Liver (tissue), 9 donors: ENCODE results near the gene NCR1. TPM values are rescaled to one million over a fixed set of nuclear protein-coding genes. Genes with fewer than 3 reads are reported as not detected.
"Not testable (repeated sequence)": the region's sequence is repeated elsewhere in the genome, so short reads cannot be mapped to it uniquely, and the experiment has no call there.

Source experiments
- DNase-seq: peaks from one replicate; pipeline ENCODE4 v3.0.0-alpha.2; 2017; ENCODE audit warnings: low spot score
- H3K27ac ChIP-seq, 2 donors: one replicate each; pipeline ENCODE4 v1.7.0; 2013; ENCODE audit warnings: inconsistent platforms in 2 of 2, low read length in 2 of 2, control low read depth in 1 of 2, low read depth in 1 of 2, mild to moderate bottlenecking in 1 of 2
- H3K27me3 ChIP-seq, 4 donors: one replicate each; pipeline versions ENCODE4 v1.6.1 to v1.7.0; 2013; ENCODE audit warnings: low read length in 3 of 4, inconsistent platforms in 1 of 4, mild to moderate bottlenecking in 1 of 4, moderate library complexity in 1 of 4; ENCODE audit not compliant: control insufficient read depth in 4 of 4, insufficient read depth in 4 of 4
- H3K36me3 ChIP-seq, 4 donors: one replicate each; pipeline versions ENCODE4 v1.6.1 to v1.7.0; 2013; ENCODE audit warnings: low read length in 3 of 4, mild to moderate bottlenecking in 3 of 4, low read depth in 1 of 4, moderate library complexity in 1 of 4; ENCODE audit not compliant: control insufficient read depth in 4 of 4, insufficient read depth in 3 of 4
- H3K4me1 ChIP-seq, 4 donors: one replicate each; pipeline versions ENCODE4 v1.6.1 to v1.7.0; 2013; ENCODE audit warnings: low read length in 3 of 4, mild to moderate bottlenecking in 3 of 4, moderate library complexity in 1 of 4; ENCODE audit not compliant: control insufficient read depth in 4 of 4, insufficient read depth in 4 of 4
- H3K4me3 ChIP-seq, 3 donors: one replicate each; pipeline versions ENCODE4 v1.6.1 to v1.7.0; 2013; ENCODE audit warnings: low read length in 3 of 3, control low read depth in 1 of 3, low read depth in 1 of 3, mild to moderate bottlenecking in 1 of 3
- H3K9ac ChIP-seq, 2 donors: one replicate each; pipeline ENCODE4 v1.7.0; 2013; ENCODE audit warnings: low read length in 2 of 2, mild to moderate bottlenecking in 2 of 2, moderate library complexity in 2 of 2, control low read depth in 1 of 2, low read depth in 1 of 2
- H3K9me3 ChIP-seq, 4 donors: one replicate each; pipeline versions ENCODE4 v1.6.1 to v1.7.0; 2013; ENCODE audit warnings: low read length in 3 of 4; ENCODE audit not compliant: control insufficient read depth in 4 of 4
- ATF3 ChIP-seq: IDR thresholded peaks from 2 replicates; pipeline ENCODE4 v1.6.1; 2016; ENCODE audit warnings: antibody characterized with exemption
- EGR1 ChIP-seq, 2 donors: IDR thresholded peaks; 2 replicates each; pipeline ENCODE4 v1.6.1; 2016 to 2018; ENCODE audit warnings: antibody characterized with exemption in 2 of 2, low read depth in 2 of 2
- FOXA1 ChIP-seq: IDR thresholded peaks from 2 replicates; pipeline ENCODE4 v1.6.1; 2016; ENCODE audit warnings: antibody characterized with exemption
- FOXA2 ChIP-seq: IDR thresholded peaks from 2 replicates; pipeline ENCODE4 v1.6.1; 2016; ENCODE audit warnings: antibody characterized with exemption
- GABPA ChIP-seq, 2 donors: IDR thresholded peaks in 1 of 2; conservative IDR thresholded peaks in 1 of 2; 2 replicates each; pipeline ENCODE4 v1.6.1; 2016; ENCODE audit warnings: antibody characterized with exemption in 2 of 2, mild to moderate bottlenecking in 1 of 2, moderate library complexity in 1 of 2
- HNF4A ChIP-seq, 2 donors: conservative IDR thresholded peaks; 2 replicates each; pipeline ENCODE4 v1.6.1; 2016; ENCODE audit warnings: antibody characterized with exemption in 2 of 2, mild to moderate bottlenecking in 2 of 2
- JUND ChIP-seq, 2 donors: IDR thresholded peaks; 2 replicates each; pipeline ENCODE4 v1.6.1; 2016; ENCODE audit warnings: antibody characterized with exemption in 2 of 2
- NR2F2 ChIP-seq: IDR thresholded peaks from 2 replicates; pipeline ENCODE4 v1.6.1; 2016; ENCODE audit warnings: antibody characterized with exemption
- RAD21 ChIP-seq, 2 donors: IDR thresholded peaks; 2 replicates each; pipeline ENCODE4 v1.6.1; 2016; ENCODE audit warnings: antibody characterized with exemption in 2 of 2, mild to moderate bottlenecking in 2 of 2
- REST ChIP-seq: IDR thresholded peaks from 2 replicates; pipeline ENCODE4 v1.6.1; 2016; ENCODE audit warnings: antibody characterized with exemption, mild to moderate bottlenecking
- RXRA ChIP-seq, 2 donors: IDR thresholded peaks; 2 replicates each; pipeline ENCODE4 v1.6.1; 2017 to 2018; ENCODE audit warnings: antibody characterized with exemption in 2 of 2, mild to moderate bottlenecking in 1 of 2
- SP1 ChIP-seq: IDR thresholded peaks from 2 replicates; pipeline ENCODE4 v1.6.1; 2018; ENCODE audit warnings: antibody characterized with exemption, mild to moderate bottlenecking
- TAF1 ChIP-seq: conservative IDR thresholded peaks from 2 replicates; pipeline ENCODE4 v1.6.1; 2016; ENCODE audit warnings: antibody characterized with exemption, mild to moderate bottlenecking
- YY1 ChIP-seq: IDR thresholded peaks from 2 replicates; pipeline ENCODE4 v1.6.1; 2016; ENCODE audit warnings: antibody characterized with exemption, mild to moderate bottlenecking
- WGBS: extraction: QIAGEN DNeasy Blood & Tissue Kit; methylation state at CpG from one replicate; pipeline ENCODE4 v1.1.7; 2013; 5-methylcytosine and 5-hydroxymethylcytosine counted together
- polyA plus RNA-seq, 2 donors: library from polyadenylated mRNA; stranded (reverse) in 1 of 2; unstranded in 1 of 2; fragments of 200-250 nt in 1 of 2; fragments of >200 nt in 1 of 2; fragmentation: Nextera tagmentation in 1 of 2; extraction: Ambion mirVana in 1 of 2; gene quantifications; one replicate each; pipeline versions ENCODE4 v1.2.1 to v1.2.3, GENCODE V29; 2013 to 2015
- total RNA-seq, 2 donors: library from RNA; depleted of rRNA; stranded (reverse); fragments of >200 nt; gene quantifications; one replicate each; pipeline ENCODE4 v1.2.3, GENCODE V29; 2014
- TF ChIP-seq, protein P1 (sequence below): IDR thresholded peaks from 2 replicates; pipeline ENCODE4 v1.6.1; 2016; ENCODE audit warnings: antibody characterized with exemption
- TF ChIP-seq, protein P2 (sequence below): IDR thresholded peaks from 2 replicates; pipeline ENCODE4 v1.6.1; 2016; ENCODE audit warnings: antibody characterized with exemption
- donor health status: healthy.
- donor health status: healthy.
- donor health status: healthy.
- donor health status: healthy.
- donor health status: healthy.

NCR1 gene
- total and polyA plus RNA-seq, 4 donors = 0.37 to 1.8 (median 0.91) TPM

GRCh38 chr19:54919646-54920563, 14.0 kb downstream of the NCR1 start:
- not testable (repeated sequence) for DNase-seq, H3K36me3 ChIP-seq, H3K27me3 ChIP-seq, H3K4me3 ChIP-seq, H3K4me1 ChIP-seq, H3K9ac ChIP-seq, H3K9me3 ChIP-seq, H3K27ac ChIP-seq
- peak in 1 of 2 donors; percentile 37 for TF ChIP-seq RAD21 (IDR thresholded peaks at IDR 0.05)
- 35% methylated on average over 23 of the region's 24 CpGs for WGBS

GRCh38 chr19:54921082-54921481, 15.1 kb downstream of the NCR1 start:
- WGBS = 59% methylated on average over 7 of the region's 7 CpGs
- no peaks in the 10 kb centered on the region for H3K27me3 ChIP-seq
- no peak overlapping the region for H3K9ac ChIP-seq
- no peak overlapping the region for H3K27ac ChIP-seq
- DNase-seq = no peak
- H3K4me1 ChIP-seq = no peaks in the 10 kb centered on the region
- H3K4me3 ChIP-seq = no peak overlapping the region
- no peaks in the 10 kb centered on the region for H3K36me3 ChIP-seq
- TF ChIP-seq, protein P1, sequence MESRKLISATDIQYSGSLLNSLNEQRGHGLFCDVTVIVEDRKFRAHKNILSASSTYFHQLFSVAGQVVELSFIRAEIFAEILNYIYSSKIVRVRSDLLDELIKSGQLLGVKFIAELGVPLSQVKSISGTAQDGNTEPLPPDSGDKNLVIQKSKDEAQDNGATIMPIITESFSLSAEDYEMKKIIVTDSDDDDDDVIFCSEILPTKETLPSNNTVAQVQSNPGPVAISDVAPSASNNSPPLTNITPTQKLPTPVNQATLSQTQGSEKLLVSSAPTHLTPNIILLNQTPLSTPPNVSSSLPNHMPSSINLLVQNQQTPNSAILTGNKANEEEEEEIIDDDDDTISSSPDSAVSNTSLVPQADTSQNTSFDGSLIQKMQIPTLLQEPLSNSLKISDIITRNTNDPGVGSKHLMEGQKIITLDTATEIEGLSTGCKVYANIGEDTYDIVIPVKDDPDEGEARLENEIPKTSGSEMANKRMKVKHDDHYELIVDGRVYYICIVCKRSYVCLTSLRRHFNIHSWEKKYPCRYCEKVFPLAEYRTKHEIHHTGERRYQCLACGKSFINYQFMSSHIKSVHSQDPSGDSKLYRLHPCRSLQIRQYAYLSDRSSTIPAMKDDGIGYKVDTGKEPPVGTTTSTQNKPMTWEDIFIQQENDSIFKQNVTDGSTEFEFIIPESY = no peak
- TF ChIP-seq YY1 = no peak
- TF ChIP-seq FOXA1 = no peak
- no peak for TF ChIP-seq EGR1 (IDR thresholded peaks at IDR 0.05; ENCODE audit: low read depth in 2 of 2)
- no peak for TF ChIP-seq ATF3
- no peak for TF ChIP-seq RXRA (IDR thresholded peaks at IDR 0.05)
- no peak for TF ChIP-seq JUND (IDR thresholded peaks at IDR 0.05)
- no peak for TF ChIP-seq NR2F2
- TF ChIP-seq HNF4A (conservative IDR thresholded peaks at IDR 0.05) = no peak
- no peaks in the 10 kb centered on the region for H3K9me3 ChIP-seq

DNA sequence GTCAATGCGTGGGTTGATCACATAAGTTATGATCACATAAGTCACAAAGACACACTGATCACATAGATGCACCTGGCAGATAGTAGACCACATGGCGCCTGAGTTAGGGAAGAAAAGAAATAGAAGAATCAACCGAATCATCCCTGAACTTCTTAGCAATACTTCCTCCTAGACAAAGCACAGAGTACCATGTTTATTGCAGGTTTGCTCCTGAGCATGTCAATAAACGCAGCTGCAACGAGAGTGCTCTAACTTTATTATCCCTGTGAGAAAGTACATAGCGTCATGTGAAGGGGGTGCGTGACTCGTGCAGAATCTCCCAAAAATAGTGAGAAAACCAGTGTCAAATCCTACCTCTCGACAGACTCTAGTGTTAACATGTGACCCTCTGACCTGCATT, 17.3 kb downstream of the NCR1 start:
- Histone ChIP-seq H3K4me3 (no peak overlapping the region), H3K36me3 (no peaks in the 10 kb centered on the region), H3K9ac (no peak overlapping the region), H3K27me3 (no peaks in the 10 kb centered on the region), H3K27ac (no peak overlapping the region), H3K4me1 (no peaks in the 10 kb centered on the region), H3K9me3 (peaks cover 0 to 4% (median 2%) of the 10 kb centered on the region in 4 donors)
- DNase-seq = no peak
- WGBS = 66% methylated on average over 9 of the region's 9 CpGs
- TF ChIP-seq ATF3 (no peak), FOXA1 (no peak), HNF4A (conservative IDR thresholded peaks at IDR 0.05) (no peak), JUND (IDR thresholded peaks at IDR 0.05) (no peak), YY1 (no peak), FOXA2 (no peak), REST (no peak), GABPA (IDR thresholded peaks at IDR 0.05 in 1 of 2, conservative IDR thresholded peaks at IDR 0.05 in 1 of 2) (no peak), RAD21 (IDR thresholded peaks at IDR 0.05) (no peak), EGR1 (IDR thresholded peaks at IDR 0.05; ENCODE audit: low read depth in 2 of 2) (no peak), SP1 (no peak), TAF1 (no peak), RXRA (IDR thresholded peaks at IDR 0.05) (no peak)
- TF ChIP-seq, protein P1 = no peak
- TF ChIP-seq, protein P2, sequence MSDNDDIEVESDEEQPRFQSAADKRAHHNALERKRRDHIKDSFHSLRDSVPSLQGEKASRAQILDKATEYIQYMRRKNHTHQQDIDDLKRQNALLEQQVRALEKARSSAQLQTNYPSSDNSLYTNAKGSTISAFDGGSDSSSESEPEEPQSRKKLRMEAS = no peak
